AG08396 (cell line): Measurements from ENCODE around the gene TMOD1.

Experiments used
- DNase-seq: peaks from one replicate; pipeline ENCODE4 v3.0.0; 2012; ENCODE audit warnings: low spot score, mixed read lengths

Gene TMOD1

DNA sequence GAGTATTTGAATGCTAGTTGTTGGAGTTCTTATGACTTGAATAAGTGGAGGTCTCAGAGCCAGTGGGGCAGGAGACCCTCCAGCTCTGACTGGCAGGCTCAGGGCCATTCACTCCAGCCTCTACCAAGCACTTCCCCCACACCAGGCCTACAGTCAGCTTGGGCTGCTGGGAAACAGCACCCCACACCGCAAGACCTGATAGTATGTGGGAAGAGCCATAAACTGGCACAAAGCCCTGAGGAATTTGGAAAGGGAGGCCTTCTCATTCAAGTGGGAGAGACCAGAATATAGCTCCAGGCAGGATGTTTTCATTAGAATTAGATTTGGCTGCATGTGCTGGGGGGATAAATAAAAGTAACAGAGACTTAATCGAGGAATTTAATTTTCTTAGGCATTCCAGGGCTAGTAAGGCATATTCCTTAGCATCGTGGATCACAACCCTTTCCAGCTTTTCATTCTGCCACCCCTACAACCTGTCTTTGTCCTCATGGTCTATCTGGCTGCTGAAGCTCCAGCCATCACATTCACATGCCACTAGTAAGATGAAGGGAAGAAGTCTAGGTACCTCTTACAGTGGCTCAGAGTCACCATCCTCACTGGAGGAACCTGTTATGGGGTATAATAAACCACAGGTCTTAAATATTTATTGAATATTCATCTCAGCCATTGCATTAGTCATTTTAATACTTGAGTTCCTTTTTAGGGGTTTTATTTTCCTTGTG lies 47.5 kb downstream of the TMOD1 start:
- no peak for DNase-seq

DNA sequence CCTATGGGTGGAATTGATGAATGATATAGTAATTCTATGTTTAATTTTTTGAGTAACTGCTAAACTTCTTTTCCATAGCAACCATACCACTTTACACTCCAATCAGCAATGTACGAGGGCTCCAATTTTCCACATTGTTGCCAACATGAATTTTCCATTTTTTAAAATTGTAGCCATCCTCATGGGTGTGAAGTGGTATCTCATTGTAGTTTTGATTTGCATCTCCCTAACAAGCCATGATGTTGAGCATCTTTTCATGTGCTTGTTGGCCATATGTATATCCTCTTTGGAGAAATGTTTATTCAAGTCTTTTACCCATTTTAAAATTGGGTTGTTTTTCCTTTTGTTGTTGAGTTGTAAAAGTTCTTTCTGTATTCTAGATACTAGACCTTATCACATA lies 48.9 kb downstream of the TMOD1 start:
- no peak for DNase-seq

DNA sequence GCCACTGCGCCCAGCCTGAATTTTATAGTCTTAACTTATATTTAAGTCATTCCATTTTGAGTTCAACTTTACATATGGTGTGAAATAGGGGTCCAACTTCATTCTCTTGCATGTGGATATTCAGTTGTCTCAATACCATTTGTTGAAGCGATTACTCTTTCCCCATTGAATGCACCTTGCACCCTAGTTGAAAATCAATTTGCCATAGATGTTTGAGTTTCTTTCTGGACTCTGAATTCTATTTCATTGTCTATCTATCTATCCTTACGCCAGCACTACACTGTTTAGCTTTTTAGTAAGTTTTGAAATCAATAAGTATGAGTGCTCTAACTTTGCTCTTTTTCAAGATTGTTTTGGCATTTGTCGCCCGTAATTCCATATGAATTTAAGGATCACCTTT lies 49.8 kb downstream of the TMOD1 start:
- DNase-seq = no peak

DNA sequence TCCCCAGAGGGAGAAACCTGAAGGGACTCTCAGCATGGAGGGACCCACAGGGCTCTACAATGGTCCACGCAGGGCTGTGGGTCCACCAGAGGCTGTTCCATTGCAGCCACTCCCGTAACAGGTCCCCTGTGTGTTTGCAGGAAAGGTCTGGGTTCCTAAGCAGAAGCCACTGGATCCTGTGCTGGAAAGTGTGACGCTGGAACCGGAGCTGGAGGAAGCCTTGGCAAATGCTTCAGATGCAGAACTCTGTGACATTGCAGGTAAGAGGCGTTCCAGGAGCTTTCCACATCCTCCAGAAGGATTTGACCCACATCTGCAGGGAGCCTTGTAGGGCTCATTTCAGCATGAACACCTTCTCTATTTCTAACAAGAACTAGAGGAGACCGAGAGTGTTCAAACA lies 51.7 kb downstream of the TMOD1 start:
- DNase-seq = no peak

DNA sequence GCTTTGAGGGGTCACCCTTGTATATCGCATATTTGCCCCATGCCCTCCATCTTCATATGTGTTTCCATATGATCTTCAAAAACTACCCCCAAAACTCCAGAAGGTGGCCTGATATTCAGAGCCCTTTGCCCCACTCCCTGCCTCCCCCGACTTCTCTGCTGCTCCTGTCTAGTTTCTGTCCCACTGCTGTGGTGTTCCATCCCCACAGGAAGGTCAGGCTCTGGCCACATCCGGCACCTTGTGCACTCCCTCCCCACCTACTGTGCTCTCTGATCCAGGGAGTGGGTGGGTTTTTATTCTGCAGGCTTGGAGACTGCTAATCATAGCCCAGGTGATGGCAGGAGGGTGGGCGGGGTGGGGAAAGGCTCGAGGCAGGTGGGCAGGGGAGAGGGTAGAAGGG lies 52.4 kb downstream of the TMOD1 start:
- DNase-seq = no peak

DNA sequence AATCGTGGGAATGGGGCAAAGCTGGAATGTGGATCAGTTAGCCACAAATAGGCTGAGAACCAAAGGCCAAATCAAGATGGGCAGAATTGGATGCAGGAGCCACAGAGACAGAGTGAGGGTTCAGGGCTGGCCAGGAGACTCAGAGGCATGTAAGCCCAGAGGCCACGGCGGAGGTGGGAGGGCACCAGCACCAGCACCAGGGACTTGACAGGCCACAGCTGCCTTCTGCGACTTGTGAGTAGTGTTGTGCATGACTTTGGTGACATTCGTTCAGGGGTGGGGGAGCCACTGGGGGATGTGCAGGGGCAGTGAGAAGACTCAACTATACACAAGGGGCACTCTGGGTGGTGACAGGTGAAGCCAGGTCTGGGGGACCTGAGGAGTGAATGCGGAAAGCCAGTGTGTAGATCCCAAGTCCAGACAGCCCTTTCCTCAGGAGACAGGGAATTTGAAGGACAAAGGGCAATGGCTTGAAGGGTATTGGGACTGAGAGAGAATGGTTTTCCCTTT lies 53.2 kb downstream of the TMOD1 start:
- DNase-seq = no peak

DNA sequence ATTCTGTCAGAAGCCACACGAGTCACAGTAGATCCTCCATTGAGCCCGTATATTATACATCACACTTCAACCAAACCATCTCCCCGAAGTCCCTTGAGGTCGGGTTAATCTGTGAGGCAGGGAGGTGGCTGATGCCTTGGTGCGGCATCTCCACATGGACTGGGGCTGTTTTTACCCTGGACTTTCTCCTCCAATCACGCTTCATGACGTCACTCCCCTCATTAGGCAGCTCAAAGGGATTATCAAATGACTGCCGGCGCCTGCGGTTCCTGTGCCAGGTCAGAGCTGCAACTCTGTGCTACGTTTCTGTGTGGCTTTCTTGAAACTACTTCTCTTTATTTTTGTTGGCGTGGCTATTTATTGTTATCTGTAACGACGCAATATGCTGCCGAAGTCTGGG lies 53.7 kb downstream of the TMOD1 start:
- no peak for DNase-seq

DNA sequence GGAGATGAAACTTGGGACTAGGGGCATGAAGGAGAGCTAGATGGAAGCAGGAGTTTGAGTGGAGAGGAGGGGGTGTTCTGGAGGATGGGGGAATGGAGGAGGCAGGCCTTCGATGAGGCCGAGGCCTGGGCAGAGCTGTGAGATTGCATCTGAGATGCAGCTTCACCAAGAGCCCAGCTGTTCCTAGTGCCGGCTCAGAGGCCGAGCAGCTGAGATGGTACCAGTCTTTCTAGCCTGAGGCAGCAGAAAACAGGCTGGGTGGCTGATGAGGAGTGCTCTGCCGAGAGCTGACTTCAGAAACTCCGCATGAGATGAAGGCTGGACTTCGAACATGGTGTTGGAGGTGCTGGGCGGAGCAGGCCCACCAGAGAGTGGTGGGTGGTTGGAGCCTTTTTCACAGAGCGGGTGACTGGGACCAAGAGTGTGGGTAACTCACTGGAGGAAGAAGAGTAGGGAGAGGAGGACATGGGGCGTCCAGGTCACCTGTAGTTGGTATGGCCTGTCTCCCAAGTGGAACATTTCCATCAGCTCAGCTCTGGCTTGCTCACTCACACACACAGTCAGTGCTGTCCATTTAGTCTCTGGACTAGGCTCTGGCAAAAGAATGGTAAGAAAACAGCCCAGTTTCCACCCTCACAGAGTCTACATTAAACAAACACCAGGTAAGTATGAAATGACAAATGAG lies 54.7 kb downstream of the TMOD1 start:
- DNase-seq = no peak

DNA sequence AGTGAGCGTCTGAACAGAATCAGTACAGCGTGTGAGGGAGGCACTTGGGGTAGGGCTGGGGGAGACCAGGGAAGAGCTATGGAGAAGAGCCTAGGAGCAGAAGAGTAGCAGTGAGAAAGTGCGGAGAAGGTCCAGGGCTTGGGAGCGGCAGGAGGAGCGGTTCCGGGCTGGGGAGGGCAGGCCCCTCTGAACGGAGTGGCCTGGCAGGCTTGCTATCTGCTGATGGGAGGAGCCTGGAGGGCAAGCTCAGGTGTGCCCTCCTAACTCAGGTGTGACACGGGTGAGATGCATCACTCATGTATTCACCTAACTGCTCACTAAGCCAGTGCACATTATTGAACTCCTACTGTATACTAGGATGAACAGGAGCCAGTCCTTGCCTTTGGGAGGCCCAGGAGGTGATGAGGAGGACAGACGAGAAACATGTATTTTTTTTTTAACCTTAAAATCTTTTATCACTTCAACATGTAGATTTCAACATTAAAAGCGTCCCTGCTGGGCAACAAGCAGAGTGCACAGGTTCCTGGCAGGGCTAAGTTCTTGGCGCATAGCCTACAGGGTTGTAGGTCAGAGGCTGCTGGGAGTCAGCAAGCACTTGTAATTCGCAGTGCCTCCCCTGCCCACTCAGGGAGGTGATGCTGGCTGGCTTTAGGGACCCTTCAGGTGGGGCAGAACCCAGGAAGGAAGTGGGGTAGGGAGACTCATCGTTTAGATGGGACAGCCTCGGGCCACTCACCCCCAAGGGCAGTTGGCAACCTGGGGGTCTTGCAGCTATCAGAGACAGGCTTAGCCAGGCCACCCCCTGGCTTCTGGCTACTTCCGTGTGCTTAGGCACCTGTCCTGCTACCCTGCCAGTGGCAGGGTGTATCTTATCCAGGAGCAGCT lies 55.5 kb downstream of the TMOD1 start:
- DNase-seq = no peak

DNA sequence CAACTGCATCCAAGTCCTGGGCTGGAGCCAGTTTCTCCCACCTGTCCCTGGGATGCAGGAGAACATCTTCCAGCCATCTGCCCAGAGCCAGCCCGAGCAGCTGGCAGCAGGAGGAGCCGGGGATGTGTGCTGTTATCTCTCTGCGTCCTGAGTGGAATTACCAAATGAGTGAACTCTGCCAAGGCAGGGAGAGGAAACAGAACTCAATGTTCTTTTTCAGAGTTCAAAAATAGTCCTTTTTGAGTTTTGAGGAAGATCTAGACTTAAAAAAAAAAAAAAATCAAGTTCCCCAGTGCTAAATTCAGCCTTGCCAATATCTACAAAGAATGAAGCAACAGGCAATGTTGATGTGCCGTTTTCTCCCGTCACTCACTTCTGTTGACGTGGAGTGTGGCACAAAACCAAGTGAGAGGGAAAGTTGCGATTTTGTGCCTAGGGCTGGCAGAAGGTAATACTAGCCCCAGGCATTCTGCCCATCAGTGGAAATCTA lies 56.2 kb downstream of the TMOD1 start:
- no peak for DNase-seq

DNA sequence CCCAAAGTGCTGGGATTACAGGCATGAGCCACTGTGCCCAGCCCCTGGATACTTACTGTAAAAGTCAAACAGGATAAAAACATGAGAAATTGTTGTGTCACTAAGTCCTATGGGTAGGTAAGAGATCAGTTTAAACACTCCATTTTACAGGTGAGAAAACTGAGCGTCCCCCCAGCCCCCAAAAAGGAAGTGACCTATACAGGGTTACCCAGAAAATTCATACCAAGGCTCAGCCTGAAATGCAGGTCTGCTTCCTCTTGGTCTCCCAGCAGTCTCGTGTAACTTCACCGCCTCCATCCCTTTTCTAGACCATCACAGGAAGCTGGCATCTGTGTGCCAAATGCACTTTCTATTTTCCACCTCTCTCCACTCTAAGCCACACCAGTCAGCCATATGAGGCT lies 57.2 kb downstream of the TMOD1 start:
- DNase-seq = no peak

DNA sequence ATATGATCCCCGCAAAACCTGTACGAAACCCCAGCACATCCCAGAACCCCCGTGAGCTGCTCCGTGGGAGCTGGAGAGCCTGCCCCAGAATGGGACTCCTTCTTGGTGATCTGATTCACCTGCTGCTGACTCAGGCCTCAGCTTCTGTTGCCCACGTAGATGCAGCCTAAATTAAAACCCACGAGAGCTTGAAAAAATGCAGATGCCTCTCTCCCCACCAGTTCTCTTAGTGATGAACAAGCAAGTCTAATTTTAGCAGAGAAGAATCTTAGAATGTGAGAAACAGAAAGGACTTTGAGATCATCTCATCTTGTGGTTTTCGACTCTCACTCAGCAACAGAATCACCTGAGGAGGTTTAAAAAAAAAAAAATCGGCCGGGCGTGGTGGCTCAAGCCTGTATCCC lies 57.6 kb downstream of the TMOD1 start:
- DNase-seq = no peak

DNA sequence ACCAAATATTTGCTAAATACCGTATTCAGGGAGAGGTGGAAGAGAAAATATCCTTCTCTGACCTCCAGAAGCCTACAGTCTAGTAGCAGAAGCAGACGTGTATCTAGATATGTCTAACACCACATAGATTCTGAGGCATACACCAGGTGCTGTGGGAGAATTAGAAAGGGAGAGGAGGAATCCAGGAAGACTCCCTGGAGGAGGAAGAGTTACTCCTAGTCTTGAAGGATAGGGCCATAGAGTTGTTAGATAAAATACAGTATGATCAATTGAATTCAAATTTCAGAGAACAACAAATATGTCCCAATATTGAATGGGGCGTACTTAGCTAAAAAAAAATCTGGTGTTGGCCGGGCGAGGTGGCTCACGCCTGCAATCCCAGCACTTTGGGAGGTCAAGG lies 58.7 kb downstream of the TMOD1 start:
- DNase-seq = no peak

DNA sequence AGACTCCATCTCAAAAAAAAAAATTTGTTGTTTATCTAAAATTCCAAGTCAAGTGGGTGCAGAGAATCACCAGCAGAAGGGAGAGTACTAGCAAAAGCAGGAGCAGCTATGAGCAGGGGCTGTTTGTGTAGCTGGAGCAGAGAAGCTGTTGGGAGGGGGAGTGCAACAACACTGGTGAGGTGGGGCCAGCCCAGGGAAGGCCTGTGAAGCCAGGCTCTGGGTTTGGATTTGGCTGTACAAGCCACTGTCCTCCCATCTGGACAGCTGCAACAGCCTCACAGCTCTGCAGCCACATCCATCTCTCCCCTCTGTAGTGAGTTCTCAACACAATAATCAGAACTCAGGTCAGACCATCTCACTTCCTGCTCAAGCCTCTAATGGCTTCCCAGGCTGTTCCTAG lies 59.4 kb downstream of the TMOD1 start:
- DNase-seq = no peak

DNA sequence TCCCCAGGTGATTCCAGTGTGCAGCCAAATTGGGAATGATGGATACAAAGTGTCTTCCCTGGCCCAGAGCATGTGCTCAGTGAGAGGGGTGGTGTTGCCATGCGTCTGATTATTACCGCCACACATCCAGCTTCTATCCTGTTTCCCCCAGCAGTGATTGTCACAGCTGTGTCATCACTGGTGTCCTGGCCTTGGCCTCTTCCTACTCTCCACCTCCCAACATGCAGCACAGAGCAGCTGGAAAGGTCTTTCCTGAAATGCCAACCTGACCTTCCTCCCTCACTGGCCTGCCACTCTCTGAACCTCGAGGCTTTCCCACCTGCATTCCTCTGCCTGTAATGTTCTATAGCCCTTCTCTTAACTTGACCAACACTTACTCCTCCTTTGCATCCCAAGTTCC lies 60.0 kb downstream of the TMOD1 start:
- DNase-seq = no peak

DNA sequence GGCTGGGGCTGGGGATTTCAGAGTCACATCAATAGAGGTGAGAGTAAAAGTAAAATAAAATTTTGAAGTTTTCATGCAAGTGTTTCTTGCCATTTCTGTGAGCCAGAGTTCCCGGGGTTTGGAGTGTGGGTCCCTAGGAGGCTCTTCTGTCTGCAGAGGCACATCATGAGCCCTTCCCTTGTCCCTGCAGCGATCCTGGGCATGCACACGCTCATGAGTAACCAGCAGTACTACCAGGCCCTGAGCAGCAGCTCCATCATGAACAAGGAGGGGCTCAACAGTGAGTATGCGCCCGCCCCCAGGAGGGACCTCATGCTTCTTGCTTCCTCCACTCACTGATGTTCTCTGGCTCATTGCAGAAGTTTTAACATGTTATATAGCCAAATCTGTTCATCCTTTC lies 61.1 kb downstream of the TMOD1 start:
- DNase-seq = no peak

DNA sequence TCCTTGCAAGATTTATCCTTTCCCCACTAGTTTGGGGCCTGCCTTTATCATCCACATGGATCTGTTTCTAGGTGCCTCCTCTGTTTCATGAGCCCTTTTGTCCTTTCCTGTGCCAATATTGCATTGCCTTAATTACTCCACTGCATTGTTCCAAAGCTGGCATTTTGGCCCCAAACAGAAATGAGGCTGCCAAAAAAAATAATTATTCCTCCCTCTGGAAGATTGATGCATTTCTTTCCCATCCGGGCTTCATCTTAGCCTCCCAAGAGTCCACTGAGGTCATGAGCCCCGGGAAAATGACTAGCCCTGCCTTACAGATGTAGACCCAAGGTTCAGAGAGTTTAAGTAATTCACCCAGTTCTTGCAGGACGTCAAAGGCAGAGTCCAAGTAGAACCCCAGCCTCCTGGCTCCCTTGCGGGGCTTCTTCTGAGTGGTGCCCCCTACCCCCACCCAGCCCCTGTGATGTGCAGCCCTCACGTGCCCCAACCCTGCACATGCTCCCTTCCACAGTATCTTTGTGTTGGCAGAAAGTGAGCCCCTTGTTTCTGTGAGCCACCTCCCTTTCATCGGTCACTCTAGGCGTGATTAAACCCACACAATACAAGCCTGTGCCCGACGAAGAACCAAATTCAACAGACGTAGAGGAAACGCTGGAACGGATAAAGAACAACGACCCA lies 62.1 kb downstream of the TMOD1 start:
- DNase-seq = no peak

DNA sequence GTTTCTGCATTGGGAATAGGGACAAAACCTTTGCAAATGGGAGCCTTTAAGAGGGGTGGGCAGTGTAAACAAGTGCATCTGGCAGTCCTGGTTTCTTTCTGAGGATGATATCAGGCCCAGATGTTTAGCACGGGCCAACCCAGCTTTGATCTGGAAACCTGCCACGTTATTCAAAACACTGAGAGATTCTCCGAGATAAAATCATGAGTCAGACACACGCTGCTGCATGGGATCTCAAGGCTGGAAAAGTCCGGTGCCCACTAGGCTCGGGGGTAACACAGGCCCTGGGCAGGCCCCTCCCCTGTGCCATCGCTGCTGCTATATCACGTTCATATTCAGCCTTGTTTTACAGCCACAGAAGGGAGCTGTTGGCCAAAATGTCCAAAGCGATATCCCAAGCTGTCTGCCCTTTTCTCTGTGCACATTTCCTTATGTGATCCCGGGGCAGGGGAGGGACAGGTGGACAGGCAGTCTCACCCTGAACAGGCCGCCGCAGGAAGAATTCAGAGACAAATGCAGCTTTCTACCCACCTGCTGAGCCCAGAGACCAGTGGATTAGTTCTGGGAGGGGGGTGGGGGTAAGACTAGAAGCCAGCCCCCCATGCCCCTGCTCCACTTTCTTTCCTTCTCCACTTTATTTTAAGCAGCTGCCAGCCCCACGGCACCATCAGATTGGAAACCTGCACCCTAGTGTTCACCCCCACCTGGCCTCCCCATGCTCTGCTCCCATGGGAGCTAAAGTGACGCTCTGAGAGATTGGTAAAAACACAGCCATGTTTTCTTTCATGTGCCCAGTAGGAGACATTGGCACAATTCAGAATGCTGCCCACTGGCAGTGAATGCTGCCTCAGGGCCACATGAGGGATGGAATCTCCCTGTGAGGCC lies 63.1 kb downstream of the TMOD1 start:
- peak; percentile 70 for DNase-seq

DNA sequence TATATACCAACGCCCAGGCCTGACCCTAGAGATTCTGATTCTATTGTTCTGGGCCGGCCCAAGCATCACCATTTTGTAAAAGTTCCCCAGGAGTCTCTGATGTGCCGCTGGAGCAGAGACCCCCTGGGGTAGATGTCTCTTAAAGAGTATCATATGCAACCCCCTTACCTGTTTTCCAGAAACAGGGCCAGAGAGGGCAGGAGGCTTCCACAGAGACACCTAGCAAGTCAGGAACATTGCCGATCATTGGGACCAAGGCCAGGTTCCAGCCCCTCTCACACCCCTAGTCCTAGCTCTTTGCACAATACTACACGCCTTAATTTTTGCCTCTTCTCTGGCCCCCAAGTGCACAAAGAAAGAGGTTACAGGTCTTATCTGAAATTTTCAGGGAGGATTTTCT lies 63.8 kb downstream of the TMOD1 start:
- DNase-seq = no peak

DNA sequence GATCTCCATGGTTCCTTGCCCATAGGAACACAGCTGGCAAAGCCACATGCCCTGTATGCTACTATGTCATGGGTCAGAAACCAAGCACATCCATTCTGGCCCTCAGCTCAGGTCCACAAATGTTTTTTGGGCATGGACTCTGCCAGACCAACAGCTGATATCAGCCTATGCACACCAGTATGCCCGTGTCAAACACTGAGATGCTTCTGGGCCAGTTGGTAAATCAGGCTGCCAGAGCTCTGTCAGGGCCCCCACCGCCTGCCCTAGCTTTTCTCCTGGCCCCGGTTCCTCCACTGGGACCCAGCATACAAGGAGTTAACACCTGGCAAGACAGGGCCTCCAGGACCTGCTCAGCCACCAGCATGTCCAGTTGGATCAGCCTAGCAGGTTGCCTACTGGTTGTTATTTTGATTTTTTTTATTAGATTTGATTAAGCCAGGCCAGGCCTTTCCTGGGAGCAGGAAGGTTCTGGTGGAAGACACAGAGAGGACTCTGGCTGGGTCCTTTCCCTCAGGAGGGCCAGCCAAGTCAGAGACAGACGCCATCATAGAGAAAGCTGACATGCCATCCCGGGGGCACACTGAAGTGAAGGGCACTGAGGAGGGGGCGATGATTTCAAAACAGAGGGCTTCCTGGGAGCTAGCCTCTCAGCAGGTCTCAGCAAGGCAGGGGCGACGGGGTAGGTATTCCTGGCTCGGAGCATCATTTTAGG lies 65.9 kb downstream of the TMOD1 start:
- DNase-seq = no peak

DNA sequence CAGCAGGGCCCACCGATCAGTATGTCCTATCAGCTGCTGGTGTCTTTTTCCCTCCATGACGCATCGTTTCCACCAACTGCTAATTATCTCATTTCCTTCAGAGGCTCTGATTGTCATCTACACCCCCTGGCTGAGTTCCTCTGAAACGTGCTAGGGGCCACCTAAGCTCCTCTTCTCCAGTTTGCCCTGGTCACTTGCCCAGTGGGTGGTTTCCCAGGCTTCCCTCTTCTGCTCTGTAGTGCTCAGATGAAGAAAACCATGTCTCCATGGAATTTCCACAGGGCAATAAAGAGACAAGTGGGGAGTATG lies 66.4 kb downstream of the TMOD1 start:
- no peak for DNase-seq
